Measurements from ENCODE around the gene ZIC1. TPM values are rescaled to one million over a fixed set of nuclear protein-coding genes. Genes with fewer than 3 reads are reported as not detected.

Gene ZIC1
- total and polyA plus RNA-seq, 9 of the 15 experiments (the other 6 are each of a cell fraction or from before 2014, with no cell fraction given): 0.21 to 0.42 TPM; not detected in 7

- no peaks in the 10 kb centered on the region for H4K20me1 ChIP-seq (replicated peaks; ENCODE audit: control insufficient read depth, insufficient read depth, low read length)
- no peaks in the 10 kb centered on the region for H3K79me2 ChIP-seq (ENCODE audit: control insufficient read depth, insufficient read depth, low read length)
- H3K27me3 ChIP-seq (ENCODE audit: control insufficient read depth in 2 of 2, insufficient read depth in 2 of 2, low read length in 2 of 2): peaks cover 7 to 47% of the 10 kb centered on the region in 2 experiments; a peak in 4 of 5 replicates
- in situ Hi-C loops (cut with MboI): loop anchor here (25.0 kb wide), 1 partner anchor 1540 kb away; no protein-coding TSS in a partner anchor
- ATAC-seq (no peak), FAIRE-seq (no peak), DNase-seq (ENCODE audit: extremely low read depth in 1 of 4, low spot score in 3 of 4) (no peak)
- H3K27ac ChIP-seq (ENCODE audit: extremely low read depth, low read depth, low read length): no peak overlapping the region
- POLR2A ChIA-PET: no interaction called here
- intact Hi-C loops (cut with micrococcal nuclease): no loop called here
- no peaks in the 10 kb centered on the region for H3K9me3 ChIP-seq (replicated peaks; ENCODE audit: control insufficient read depth, insufficient read depth, low read depth, low read length)
- TF ChIP-seq CBX8 (IDR thresholded peaks at IDR 0.05; ENCODE audit: borderline replicate concordance, extremely low read depth, low read depth, low read length, poor library complexity, severe bottlenecking) (no peak), ELF1 (tag; IDR thresholded peaks at IDR 0.05) (no peak), TCF3 (CRISPR knock-in tag; IDR thresholded peaks at IDR 0.05) (no peak), POLR2G (IDR thresholded peaks at IDR 0.05; ENCODE audit: low read depth, low read length) (no peak), HSF4 (CRISPR knock-in tag; IDR thresholded peaks at IDR 0.05; ENCODE audit: borderline replicate concordance) (no peak)
- BruUV-seq (replicated peaks): no TSS peak
- WGBS (ENCODE audit: insufficient coverage, low coverage, missing lambda C conversion rate): 6% methylated on average over 17 of the region's 34 CpGs
- H3K4me3 ChIP-seq: no peak overlapping the region
- H3K9ac ChIP-seq (ENCODE audit: insufficient read depth in 1 of 2, low read depth in 2 of 2, low read length in 2 of 2): no peak overlapping the region
- H2AFZ ChIP-seq (ENCODE audit: low read depth, low read length): no peak overlapping the region
- H3K4me2 ChIP-seq (ENCODE audit: insufficient read depth, low read length): no peak overlapping the region
- H3K4me1 ChIP-seq (replicated peaks in 1 of 2; ENCODE audit: control insufficient read depth in 2 of 2, insufficient read depth in 2 of 2, low read length in 2 of 2): peaks cover 0 to 16% of the 10 kb centered on the region in 2 experiments; a peak in 2 of 5 replicates
- H3K9me1 ChIP-seq (ENCODE audit: control insufficient read depth, insufficient read depth, low read length): no peaks in the 10 kb centered on the region
- H3K36me3 ChIP-seq (ENCODE audit: control insufficient read depth, insufficient read depth, low read length): no peaks in the 10 kb centered on the region
- CTCF ChIA-PET (ENCODE audit: low intra/inter-chr PET ratio): no interaction called here
Observed at GRCh38 chr3:147397155-147397874, 11.8 kb upstream of the ZIC1 start.
